ENCODE data around the gene FOXRED2.

- TF ChIP-seq EP300 (IDR thresholded peaks at IDR 0.05; ENCODE audit: low read depth) (no peak), POLR2A (IDR thresholded peaks at IDR 0.05) (no peak)
These were observed 45.4 kb upstream of the FOXRED2 start for GRCh38 chr22:36552289-36552688.

Measured in transverse colon (tissue), 1 donor.